GM12873 (cell line): ENCODE data around the gene ALKBH6.

Experiments
- TF ChIP-seq, protein P1 (sequence below): IDR thresholded peaks from 2 replicates; pipeline ENCODE4 v1.5.1; 2012; ENCODE audit warnings: low read depth, mild to moderate bottlenecking, moderate library complexity, low read length, control low read depth; ENCODE audit not compliant: insufficient read depth; ENCODE audit errors: missing control alignments

The ALKBH6 gene

DNA sequence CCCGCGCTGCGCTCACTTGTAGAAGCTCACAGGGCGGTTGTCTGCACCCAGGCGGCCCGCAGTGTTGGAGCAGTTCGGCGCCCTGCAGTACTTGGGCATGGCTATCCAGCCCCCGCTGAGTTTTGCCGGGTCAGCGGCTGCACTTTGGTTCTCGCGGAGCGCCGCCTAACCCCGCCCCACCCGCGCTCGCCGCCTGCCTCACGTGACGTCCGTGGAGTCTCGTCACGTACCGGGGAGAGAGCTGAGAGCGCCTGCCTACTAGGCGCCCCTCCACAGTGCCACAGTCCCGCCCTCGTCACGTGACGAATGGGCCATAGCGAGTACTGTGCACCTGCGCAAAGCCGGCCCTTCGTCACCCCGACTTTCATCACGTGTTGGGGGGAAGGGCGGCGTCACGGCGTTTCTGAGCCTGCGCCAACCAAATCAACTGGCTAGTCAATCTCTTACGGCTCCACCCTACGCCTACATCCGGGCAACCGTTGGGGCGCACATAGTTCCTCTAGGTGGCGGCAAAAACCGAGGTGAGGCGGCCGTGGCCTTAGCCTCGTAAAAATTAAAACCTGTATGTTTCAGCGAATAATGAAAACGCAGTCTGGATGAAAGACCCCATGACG is 40.2 kb upstream of the ALKBH6 start, which contains the start of gene THAP8:
Gene THAP8 (minus strand): TSS at position 167 of the 614 bp plus-strand sequence. CDS start 68 bp downstream, at position 99.
- TF ChIP-seq, protein P1, sequence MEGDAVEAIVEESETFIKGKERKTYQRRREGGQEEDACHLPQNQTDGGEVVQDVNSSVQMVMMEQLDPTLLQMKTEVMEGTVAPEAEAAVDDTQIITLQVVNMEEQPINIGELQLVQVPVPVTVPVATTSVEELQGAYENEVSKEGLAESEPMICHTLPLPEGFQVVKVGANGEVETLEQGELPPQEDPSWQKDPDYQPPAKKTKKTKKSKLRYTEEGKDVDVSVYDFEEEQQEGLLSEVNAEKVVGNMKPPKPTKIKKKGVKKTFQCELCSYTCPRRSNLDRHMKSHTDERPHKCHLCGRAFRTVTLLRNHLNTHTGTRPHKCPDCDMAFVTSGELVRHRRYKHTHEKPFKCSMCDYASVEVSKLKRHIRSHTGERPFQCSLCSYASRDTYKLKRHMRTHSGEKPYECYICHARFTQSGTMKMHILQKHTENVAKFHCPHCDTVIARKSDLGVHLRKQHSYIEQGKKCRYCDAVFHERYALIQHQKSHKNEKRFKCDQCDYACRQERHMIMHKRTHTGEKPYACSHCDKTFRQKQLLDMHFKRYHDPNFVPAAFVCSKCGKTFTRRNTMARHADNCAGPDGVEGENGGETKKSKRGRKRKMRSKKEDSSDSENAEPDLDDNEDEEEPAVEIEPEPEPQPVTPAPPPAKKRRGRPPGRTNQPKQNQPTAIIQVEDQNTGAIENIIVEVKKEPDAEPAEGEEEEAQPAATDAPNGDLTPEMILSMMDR, result peak; percentile 50

DNA sequence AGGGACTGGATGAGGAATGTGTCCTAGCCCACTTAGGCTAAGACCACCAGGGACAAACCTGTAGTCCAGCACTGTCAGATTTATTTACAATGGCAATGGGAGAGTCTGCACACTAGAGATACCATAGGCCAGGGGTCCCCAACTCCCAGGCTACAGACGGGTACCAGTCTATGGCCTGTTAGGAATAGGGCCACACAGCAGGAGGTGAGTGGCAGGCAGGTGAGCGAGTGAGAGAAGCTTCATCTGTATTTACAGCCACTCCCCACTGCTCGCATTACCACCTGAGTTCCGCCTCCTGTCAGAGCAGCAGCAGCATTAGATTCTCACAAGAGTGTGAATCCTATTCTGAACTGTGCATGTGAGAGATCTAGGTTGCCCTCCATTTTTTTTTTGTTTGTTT is 37.6 kb upstream of the ALKBH6 start:
- TF ChIP-seq, protein P1, result no peak

DNA sequence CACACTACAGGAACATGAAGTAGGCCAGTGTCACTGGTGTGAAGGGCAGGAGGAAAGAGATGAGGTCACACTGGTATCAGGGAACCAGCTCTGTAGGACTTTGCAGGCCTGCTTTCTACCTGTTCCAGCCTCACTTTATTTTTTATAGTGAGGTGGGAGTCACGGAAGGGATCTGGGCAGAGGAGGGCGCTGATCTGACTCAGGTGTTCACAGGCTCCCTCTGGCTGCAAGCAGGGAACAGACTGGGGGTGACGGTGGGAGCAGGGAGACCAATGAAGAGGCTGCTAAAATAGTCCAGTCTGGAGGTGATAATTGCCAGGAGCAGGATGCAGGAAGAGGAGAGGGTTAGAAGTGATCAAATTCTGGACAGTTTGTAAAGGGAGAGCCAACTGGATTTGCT is 37.2 kb upstream of the ALKBH6 start:
- TF ChIP-seq, protein P1, result peak; percentile 19

DNA sequence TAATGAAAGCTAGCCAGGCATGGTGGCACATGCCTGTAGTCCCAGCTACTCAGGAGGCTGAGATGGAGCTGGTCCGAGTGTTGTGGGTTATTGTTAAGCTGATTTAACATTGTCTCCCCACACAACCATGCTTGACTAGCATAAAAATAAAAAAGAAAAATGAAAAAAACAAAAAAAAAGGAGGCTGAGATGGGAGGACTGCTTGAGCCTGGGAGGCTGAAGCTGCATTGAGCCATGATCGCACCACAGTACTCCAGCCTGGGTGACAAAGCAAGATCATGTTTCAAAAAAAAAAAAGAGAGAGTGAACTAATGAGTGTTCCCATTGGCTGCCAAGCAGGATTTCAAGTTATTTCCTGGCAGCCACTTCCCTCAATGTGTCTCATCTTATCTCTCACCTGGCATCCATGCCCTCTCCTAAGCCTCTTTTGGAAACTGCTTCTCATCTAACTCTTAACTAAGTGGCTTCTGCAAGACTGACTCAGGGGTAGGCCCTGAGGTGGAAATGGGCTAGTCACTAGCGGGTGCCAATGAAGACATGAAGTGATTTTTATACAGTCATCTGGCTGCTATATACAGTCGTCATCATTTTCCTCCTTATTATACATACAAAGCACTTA is 35.2 kb upstream of the ALKBH6 start:
- TF ChIP-seq, protein P1, result no peak

DNA sequence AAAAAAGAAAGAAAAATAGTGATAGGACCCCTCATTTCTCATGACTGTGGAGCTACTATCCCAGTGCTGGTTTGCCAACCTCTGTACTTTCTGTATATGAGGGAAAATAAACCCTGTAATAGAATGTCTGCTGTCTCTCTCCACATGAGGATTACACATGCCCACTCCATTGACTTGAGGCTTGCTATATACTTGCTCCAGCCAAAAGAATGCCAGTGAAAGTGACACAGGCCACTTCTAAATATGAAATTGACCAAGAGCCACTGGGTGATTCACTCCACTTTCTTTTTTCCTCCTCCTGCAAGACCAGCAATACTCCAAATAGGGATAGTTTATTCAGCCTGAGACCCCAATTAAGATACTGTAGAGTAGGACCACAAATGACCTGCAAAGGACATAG is 33.8 kb upstream of the ALKBH6 start:
- TF ChIP-seq, protein P1, result no peak

DNA sequence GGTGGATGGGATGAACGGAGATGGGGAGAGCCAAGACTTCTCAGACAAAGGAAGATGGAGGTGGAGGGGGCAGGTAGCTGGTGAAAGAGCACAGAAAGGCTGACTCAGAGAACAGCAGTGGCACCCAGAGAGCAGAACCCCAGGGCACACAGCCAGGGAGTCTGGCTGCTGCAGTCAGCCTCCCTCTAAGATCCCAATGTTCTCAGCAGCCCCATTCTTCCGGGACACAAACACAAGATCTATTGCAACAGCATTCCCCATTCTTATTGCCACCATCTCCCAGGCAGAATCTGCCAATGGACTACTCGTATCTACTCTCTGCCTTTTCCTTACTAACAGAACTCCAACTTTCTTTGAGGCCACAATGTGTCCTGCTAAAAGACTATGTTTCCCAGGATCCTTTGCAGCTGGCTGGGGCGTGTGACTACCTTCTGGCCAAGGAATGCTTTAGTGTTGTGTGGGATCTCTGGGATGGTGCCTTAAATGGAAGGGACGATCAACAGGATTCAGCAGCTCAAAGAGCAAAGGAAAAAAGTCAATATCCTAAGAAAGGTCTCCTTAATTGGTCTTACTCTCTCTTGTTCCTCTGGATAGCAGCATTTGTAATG is 32.5 kb upstream of the ALKBH6 start:
- TF ChIP-seq, protein P1, result no peak

DNA sequence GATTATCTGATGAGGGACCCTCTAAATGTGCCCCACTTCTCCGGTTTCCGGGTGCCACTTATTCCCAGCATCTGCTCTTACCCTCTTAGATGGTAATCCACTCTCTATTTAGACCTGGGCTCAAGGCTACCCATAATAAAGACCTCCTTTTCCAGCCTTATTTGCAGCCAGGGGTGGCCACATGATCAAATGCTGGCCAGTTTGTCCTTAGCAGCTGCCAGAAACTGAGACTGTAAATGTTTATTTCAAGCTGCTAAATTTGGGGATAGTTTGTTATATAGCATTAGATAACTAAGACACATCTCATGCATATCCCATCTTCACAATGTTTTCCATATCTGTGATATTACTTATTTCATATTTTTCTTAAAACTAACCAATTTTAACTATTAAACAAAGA is 29.9 kb upstream of the ALKBH6 start:
- TF ChIP-seq, protein P1, result no peak
